Fibroblast of skin of left quadriceps (primary cell): Measurements from ENCODE around the gene PIK3CG.
A peak's percentile ranks its signal among the peaks of the same experiment; 100 is the strongest.

ENCODE experiments used
- DNase-seq, 2 experiments: peaks; one replicate each; pipeline ENCODE4 v3.0.0-alpha.2; 2013; ENCODE audit warnings: low read depth in 2 of 2

Gene PIK3CG

DNA sequence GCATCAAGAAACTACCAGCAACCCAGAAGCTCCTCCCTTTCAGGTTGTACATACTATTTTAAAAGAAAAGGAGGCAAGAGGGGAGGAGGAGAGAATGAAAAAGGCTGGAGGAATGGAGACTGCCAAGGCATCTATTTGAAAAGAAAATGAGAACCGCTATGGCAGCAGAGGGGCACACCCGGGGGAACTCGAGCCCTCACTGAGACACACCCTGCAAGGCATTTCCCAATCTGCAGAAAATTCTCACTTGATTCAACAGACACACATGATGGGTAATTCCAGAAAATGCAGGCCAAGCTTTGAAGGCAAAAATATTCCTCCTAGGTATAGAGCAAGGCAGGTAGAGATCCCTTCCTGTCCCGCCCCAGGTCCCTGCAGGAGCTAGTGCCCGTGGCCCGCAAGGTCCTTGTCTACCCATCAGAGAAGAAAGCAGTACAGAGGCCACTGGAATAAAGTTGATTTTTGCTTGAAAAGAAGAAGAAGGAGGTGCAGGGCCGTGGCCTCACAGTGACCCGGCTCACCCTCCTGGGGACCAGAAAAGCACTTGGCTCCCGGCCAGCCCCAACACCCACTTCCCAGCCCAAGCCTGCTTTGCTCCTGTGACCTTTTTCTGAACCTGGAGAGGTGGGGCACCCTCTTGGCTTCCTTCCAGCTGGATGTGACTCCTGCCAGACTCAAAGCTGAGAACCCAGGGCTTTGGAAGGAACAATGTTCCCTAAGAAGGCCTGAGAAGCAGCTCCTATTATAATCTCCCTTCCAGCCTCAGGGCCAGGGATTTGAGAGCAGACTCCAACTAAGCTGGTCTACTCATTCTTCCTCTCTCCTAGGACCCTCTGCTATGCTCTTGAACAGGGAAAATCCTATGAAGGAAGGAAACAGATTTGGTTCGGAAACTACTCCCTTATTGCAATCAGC lies 6.2 kb upstream of the PIK3CG start:
- no peak for DNase-seq

DNA sequence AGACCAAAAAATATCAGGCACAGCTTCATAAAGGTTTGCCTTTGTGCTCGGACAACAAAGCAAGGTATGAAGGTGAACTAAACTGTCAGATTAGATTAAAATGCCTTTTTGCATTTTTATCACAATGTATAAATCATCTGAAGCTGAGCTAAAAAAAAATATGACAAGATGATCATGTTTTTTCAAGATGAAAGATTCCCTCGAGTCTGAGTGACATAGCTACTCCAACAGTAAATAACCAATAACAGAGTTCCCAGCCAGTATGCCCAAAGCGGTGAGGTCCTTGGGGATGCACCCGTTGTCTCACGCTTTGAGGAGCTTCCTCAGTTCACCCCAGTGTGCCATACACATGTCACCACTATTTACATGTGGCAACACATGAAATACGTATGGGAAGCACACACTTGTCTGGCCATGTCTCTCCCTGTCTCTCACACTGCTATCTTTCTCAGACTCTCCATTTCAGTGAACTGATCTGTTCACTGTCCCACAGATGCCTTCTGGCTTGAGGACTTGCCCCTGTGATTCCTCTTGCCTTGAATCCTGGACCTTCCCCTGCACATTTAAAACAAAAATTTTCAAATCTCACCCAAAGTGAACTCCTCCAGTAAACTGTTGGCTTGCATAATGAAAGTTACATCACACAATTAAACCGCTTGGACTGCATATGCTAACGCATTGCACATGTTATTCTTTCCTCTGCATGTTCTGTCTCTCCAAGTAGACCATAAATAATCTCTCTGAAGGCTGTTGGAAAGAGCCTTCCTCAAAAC lies 2.6 kb upstream of the PIK3CG start:
- peak; percentile 42 to 47 for DNase-seq

GRCh38 chr7:106863274-106863997 lies 1.6 kb upstream of the PIK3CG start:
- DNase-seq = no peak

- DNase-seq = no peak
Measured at GRCh38 chr7:106864298-106865081, 592 bp upstream of the PIK3CG start.

DNA sequence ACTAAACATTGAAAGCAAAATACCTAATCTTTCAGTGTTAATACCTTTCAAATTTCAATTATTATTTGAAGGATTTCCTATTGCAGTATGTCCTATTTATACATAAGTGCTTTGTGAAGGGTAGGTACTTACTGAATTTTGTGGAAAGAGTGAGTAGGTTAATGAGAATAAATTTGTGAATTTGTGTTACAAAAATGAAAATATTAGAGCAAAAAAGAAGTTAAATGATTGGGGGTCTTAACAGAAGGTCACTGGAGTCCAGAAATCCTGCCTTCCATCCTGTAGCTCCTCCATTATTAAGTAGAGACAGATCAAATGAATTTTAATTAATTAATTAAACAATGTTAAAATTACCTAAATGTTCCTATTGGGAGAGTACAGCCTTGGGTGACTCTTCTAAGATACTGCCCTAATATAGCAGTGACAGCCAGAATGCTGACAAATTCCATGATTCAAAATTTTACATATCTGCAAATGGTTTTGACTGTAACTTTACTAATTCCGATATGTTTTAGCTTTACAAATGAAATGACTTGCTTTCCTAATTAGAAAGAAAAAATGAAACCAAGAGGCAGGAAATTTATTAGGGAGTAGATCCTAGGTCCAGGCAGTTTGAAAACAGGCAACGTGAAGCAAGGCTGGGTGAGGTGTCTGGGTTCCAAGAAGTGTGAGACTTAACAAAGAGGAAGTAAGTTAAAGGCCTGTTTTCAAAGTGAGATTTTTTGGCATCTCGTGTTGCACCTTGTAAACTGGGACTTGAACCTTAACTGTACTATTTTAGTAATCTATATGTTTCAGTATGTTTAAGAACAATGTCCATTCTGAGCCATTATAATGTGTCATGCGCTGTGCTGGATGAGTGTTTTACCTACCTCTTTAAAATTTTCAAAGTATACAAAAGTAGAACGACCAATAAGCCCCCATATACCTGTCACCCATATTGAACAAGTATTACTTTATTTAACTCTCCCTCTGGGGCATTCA lies 1.5 kb downstream of the PIK3CG start:
- DNase-seq = no peak

- no peak for DNase-seq
Measured at GRCh38 chr7:106867641-106868351, 2.7 kb downstream of the PIK3CG start.

DNA sequence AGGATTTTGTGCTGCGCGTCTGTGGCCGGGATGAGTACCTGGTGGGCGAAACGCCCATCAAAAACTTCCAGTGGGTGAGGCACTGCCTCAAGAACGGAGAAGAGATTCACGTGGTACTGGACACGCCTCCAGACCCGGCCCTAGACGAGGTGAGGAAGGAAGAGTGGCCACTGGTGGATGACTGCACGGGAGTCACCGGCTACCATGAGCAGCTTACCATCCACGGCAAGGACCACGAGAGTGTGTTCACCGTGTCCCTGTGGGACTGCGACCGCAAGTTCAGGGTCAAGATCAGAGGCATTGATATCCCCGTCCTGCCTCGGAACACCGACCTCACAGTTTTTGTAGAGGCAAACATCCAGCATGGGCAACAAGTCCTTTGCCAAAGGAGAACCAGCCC lies 3.3 kb downstream of the PIK3CG start:
- DNase-seq = no peak

DNA sequence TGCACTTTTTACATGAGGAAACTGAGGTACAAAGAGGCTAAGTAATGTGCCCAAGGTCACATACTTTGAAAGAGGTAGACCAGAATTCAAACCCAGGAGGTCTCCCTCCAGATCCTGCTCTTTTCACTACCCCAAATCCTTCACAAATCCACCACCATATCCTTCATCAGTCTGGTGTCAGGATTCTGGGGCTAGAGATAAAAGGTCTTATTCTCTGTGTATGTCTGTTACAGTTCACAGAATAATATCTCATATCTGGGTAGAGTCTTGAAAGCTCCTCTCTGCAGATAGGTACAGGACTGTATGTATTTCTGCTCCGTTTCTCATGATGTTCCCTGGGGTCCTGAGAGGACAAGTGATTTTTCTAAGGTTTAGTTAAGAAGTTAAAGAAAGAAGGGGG lies 4.9 kb downstream of the PIK3CG start:
- no peak for DNase-seq

DNA sequence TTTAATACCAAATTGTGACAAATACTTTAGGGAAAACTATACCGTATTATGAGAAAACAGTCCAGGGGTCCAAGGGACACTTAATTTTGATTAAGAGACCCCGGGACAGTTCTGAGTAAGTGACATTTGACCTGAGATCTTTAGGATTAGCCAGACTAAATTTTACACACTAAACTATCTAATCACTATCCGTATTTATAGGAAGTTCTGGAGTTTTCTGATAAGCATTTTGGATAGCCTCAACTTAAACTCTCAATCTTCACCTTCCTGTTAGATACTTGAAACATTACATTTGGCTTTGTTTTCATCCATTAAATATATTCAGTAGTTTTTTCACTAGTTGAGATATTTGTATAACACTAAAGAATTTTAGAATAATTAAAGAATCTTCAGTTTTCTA lies 5.4 kb downstream of the PIK3CG start:
- DNase-seq = no peak

GRCh38 chr7:106870983-106871410 lies 5.9 kb downstream of the PIK3CG start:
- DNase-seq = no peak

DNA sequence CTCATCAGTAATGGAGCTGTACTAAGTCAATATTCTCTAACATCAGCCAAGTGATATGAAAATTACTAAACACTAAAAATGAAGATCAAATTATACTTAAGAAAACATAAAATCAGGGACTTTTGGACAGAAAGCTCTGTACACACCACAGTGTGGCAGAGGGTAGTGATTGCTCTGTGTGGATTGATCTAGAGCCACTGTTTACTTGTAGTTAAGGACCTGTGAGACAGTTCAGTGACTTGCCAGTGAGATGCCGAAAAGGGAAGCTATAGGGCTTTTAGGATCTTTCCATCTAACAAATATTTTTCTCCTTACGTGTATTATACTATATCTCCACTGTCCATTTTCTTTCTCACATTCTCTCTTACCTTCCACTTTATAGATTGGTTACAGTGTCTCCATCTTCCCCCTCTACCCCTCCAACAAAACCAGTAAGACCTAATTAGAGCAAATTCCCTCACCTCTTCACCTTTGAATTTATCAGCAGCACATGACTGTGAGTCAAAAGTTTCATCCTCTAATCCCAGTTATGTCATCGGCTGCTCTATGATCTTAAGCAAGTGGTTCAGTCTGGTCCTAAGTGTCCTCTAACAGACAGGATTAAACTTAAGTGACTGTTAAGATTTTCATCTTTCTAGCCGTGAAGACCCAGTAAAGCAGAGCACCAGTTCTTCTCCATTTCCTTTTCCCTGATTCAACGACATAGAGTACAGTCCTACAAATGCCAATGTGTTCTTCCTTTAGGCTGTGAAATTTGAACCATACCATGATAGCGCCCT lies 6.9 kb downstream of the PIK3CG start:
- DNase-seq = no peak

DNA sequence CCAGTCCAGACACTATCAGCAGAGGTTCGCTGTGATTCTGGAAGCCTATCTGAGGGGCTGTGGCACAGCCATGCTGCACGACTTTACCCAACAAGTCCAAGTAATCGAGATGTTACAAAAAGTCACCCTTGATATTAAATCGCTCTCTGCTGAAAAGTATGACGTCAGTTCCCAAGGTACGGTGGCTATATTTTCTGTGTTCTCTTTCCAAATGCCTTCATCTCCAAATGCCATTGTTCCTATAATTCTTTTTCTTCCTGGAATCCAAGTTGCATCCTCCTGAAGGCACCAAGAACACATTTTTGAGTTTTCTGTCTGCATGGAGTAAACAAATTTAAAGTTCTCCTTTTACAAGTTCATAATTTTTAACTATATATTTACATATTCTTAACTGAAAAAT lies 7.7 kb downstream of the PIK3CG start:
- DNase-seq = no peak

- DNase-seq = no peak
Measured at GRCh38 chr7:106874076-106874475, 9.0 kb downstream of the PIK3CG start.

GRCh38 chr7:106875508-106875907 lies 10.4 kb downstream of the PIK3CG start:
- DNase-seq = no peak

- DNase-seq = no peak
Measured at GRCh38 chr7:106878748-106879439, 13.8 kb downstream of the PIK3CG start.

DNA sequence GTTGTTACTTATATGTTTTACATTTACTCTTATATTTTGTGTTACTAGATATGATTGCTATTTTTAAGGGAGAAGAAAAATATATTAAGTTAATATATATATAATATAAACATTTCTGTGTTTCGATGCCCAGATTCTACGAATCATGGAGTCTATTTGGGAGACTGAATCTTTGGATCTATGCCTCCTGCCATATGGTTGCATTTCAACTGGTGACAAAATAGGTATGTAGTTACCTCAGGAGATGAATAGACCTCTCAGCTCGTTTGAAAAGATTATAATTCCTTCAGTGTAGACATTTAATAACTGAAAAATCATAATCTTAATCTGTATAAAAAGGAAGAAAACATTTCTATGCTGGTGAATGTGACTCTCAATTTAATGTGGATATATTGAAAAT lies 16.9 kb downstream of the PIK3CG start:
- no peak for DNase-seq

- DNase-seq = no peak
Measured at GRCh38 chr7:106883456-106884026, 18.5 kb downstream of the PIK3CG start.

DNA sequence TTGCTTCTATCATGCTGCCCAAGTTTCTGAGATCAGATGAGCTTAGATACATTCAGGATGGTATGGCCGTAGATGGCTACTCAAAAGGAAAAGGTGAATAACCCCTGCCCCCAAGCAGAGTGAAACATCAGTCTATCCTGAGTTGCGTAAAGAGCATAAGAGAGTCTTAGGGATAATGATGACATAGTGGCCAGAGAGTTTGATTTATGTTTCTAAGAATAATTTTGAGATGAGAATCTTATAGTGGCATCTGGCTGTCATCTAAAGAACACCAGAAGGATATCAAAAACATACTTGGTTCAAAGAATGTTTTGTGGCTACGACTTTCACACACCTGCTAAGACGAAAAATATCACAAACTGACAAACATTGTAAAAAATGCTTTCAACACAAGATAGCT lies 20.6 kb downstream of the PIK3CG start:
- no peak for DNase-seq
